HG02981 (cell line): Measurements from ENCODE around the gene NPB.

ENCODE experiments used
- ATAC-seq: cut with Tn5 transposase; IDR thresholded peaks from one replicate; pipeline ENCODE4 v1.9.1; 2021; ENCODE audit warnings: mild to moderate bottlenecking, moderate library complexity; ENCODE audit not compliant: unreplicated experiment

The NPB gene

GRCh38 chr17:81939218-81939617 is 37.2 kb downstream of the NPB start:
- ATAC-seq: no peak

GRCh38 chr17:81939881-81940385 is 37.9 kb downstream of the NPB start:
- ATAC-seq: no peak

- ATAC-seq: no peak
These were observed 38.8 kb downstream of the NPB start for GRCh38 chr17:81940538-81941483.

- no peak for ATAC-seq
These were observed 39.6 kb downstream of the NPB start for GRCh38 chr17:81941484-81942166.

GRCh38 chr17:81942167-81942553 is 40.1 kb downstream of the NPB start:
- ATAC-seq: no peak

GRCh38 chr17:81944858-81945257 is 42.8 kb downstream of the NPB start:
- ATAC-seq: no peak

- no peak for ATAC-seq
These were observed 45.2 kb downstream of the NPB start, which contains the start of gene MYADML2 for GRCh38 chr17:81947189-81947588. Gene MYADML2 (minus strand): TSS chr17:81947233. CDS start chr17:81941741, 5,492 bp downstream.

GRCh38 chr17:81948635-81949378 is 46.8 kb downstream of the NPB start:
- ATAC-seq: no peak

GRCh38 chr17:81950501-81950900 is 48.5 kb downstream of the NPB start:
- ATAC-seq: no peak

GRCh38 chr17:81951785-81952684 is 50.0 kb downstream of the NPB start:
- ATAC-seq: no peak
